ENCODE measurements around the gene MYMK.

MYMK gene

GRCh38 chr9:133558191-133559126, 33.7 kb upstream of the MYMK start:
- no peak for DNase-seq (ENCODE audit: low read depth in 1 of 2, low spot score in 1 of 2)

GRCh38 chr9:133557581-133557980, 32.8 kb upstream of the MYMK start:
- DNase-seq (ENCODE audit: low read depth in 1 of 2, low spot score in 1 of 2) = no peak

- DNase-seq (ENCODE audit: low read depth in 1 of 2, low spot score in 1 of 2) = no peak
Observed at GRCh38 chr9:133556354-133556753, 31.6 kb upstream of the MYMK start.

DNA sequence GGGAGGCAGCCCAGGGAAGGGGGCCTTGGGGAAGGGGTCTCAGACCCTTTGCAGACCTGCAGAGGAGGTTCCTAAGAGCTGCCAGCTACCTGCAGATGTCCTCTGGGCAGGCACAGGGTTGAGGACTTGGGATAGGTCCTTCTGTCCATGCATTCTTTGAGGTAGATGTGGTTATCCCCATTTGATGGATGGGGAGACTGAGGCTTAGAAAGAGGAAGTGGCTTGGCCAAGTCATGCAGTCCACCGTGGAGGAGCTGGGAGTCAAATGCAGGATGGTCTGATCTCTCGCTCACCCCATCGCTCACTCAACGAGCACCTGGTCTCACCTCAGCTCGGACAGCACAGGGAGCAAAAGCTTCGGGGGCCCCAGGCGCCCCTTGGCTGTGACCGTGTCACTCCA, 30.0 kb upstream of the MYMK start:
- no peak for DNase-seq (ENCODE audit: low read depth in 1 of 2, low spot score in 1 of 2)

DNA sequence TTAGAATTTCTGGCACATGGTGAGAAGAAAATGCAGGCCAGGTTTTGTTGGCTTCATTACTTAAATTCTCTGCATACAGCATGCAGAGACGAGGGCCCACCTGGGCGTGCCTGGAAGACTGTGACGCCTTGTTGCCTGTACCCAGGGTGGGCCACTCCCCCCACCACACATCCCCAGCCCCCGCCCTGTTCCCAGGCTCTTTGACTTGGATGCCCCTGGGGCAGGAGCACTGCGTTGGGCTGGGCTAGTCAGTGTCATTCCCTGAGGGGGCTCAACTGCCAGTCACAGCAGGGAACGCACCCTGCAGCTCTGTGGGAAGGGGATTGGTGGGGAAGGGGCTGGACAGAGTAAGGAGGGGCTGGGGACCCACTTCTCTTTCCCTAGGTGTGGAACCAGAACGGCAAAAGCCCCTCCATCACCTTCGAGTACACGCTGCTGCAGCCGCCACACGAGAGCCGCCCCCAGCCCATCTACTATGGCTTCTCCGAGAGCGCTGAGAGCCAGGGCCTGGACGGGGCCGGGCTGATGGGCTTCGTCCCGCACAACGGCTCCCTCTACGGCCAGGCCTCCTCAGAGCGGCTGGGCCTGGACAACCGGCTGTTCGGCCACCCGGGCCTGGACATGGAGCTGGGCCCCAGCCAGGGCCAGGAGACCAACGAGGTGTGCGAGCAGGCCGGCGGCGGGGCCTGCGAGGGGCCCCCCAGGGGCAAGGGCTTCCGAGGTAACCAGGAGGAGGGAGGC, 29.4 kb upstream of the MYMK start:
- DNase-seq (ENCODE audit: low read depth in 1 of 2, low spot score in 1 of 2) = no peak

GRCh38 chr9:133553123-133553522, 28.4 kb upstream of the MYMK start:
- no peak for DNase-seq (ENCODE audit: low read depth in 1 of 2, low spot score in 1 of 2)

- DNase-seq (ENCODE audit: low read depth in 1 of 2, low spot score in 1 of 2) = no peak
Observed at GRCh38 chr9:133552236-133552635, 27.5 kb upstream of the MYMK start.

- no peak for DNase-seq (ENCODE audit: low read depth in 1 of 2, low spot score in 1 of 2)
Observed at GRCh38 chr9:133551446-133551845, 26.7 kb upstream of the MYMK start.

GRCh38 chr9:133547116-133547515, 22.4 kb upstream of the MYMK start:
- no peak for DNase-seq (ENCODE audit: low read depth in 1 of 2, low spot score in 1 of 2)

GRCh38 chr9:133546287-133546680, 21.5 kb upstream of the MYMK start:
- DNase-seq (ENCODE audit: low read depth in 1 of 2, low spot score in 1 of 2) = no peak

DNA sequence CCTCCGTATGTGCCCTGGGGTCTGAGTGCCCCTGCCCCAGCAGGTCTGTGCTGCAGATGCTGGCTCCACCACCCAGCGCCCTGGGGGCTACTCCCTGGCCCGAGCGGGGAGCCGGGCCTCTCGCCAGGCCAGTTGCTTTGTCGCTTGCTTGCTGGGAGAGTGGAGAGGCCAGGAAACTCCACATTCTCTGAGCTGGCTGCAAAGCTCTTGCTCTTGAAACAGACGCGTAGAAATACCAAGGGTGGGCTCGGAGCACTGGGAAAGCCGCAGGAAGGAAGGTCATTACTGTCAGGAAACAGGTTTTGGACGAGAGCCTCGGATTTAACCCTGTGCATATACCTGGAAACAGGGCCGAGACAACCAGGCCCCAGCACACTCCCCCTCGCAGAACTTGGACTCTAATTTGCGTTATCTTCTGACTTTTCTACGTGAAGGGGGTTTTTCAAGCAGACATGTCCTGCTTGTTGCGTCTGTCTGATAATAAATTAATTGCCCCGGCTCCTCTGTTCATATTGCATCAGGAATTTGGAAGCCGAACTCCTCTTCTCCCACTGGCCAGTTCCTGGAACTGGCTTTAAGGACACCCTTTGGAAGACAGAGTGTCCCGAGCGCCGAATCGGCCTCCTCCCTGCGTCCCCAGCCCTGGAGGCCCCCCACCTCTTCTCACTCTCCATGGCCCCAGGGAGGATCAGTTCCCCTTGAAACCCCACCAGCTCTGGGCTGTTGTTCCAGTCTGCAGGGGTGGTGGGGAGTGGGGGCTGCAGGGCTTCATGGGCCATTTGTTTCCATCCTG, 20.9 kb upstream of the MYMK start:
- DNase-seq (ENCODE audit: low read depth in 1 of 2, low spot score in 1 of 2) = no peak

GRCh38 chr9:133543772-133544467, 19.2 kb upstream of the MYMK start:
- no peak for DNase-seq (ENCODE audit: low read depth in 1 of 2, low spot score in 1 of 2)

- no peak for DNase-seq (ENCODE audit: low read depth in 1 of 2, low spot score in 1 of 2)
Observed at GRCh38 chr9:133542002-133542401, 17.2 kb upstream of the MYMK start.

- DNase-seq (ENCODE audit: low read depth in 1 of 2, low spot score in 1 of 2) = no peak
Observed at GRCh38 chr9:133540698-133541025, 15.9 kb upstream of the MYMK start.

- no peak for DNase-seq (ENCODE audit: low read depth in 1 of 2, low spot score in 1 of 2)
Observed at GRCh38 chr9:133539991-133540697, 15.4 kb upstream of the MYMK start.

GRCh38 chr9:133538851-133539833, 14.4 kb upstream of the MYMK start:
- no peak for DNase-seq (ENCODE audit: low read depth in 1 of 2, low spot score in 1 of 2)

DNA sequence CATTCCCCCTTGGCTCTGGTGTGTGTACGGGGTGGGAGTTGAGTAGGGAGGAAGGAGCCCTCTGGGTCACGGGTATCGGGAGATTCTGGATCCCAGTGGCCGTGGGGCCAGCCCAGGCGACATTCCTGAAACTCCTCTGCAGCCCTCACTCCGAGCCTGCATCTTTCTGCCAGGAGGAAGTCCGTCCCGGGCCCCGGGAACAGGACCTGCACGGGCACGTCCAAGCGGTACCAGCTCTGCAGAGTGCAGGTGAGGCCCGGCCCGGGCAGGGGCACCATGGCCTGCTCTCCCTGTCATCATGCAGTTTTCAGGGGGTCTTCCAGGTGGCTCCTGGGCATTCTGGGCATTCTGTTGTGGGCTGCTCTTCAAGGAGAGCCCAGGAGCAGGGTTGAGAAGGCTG, 13.4 kb upstream of the MYMK start:
- no peak for DNase-seq (ENCODE audit: low read depth in 1 of 2, low spot score in 1 of 2)

GRCh38 chr9:133537257-133537656, 12.5 kb upstream of the MYMK start:
- no peak for DNase-seq (ENCODE audit: low read depth in 1 of 2, low spot score in 1 of 2)

DNA sequence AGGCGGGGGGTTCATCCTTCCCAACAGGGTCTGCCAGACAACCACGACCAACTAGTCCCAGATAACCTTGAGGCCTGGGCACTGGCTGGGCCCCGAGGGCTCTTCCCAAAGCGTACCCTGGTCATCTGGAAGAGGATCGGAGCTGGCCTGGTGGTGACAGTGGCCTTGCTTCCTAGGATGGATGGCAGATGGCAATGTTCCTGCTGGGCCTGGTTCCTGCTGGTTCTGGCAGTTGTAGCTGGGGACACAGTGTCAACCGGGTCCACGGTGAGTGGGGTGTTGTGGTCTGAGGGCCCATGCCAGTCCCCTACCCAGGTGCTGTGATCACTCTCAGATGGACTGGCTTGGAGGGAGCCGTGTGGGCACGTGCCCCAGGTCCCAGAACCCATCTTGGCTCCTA, 11.8 kb upstream of the MYMK start:
- DNase-seq (ENCODE audit: low read depth in 1 of 2, low spot score in 1 of 2) = no peak

Data from activated T-helper 1 cell treated with anti-CD3 and anti-CD28 coated beads, Interleukin-2, amount 50 U/mL, for 16 hours (primary cell).